ENCODE results near the gene KSR1. TPM values are rescaled to one million over a fixed set of nuclear protein-coding genes. Genes with fewer than 3 reads are reported as not detected.

KSR1 gene
- total RNA-seq, 1 experiment from 2014 or later: 41.7 TPM

DNA sequence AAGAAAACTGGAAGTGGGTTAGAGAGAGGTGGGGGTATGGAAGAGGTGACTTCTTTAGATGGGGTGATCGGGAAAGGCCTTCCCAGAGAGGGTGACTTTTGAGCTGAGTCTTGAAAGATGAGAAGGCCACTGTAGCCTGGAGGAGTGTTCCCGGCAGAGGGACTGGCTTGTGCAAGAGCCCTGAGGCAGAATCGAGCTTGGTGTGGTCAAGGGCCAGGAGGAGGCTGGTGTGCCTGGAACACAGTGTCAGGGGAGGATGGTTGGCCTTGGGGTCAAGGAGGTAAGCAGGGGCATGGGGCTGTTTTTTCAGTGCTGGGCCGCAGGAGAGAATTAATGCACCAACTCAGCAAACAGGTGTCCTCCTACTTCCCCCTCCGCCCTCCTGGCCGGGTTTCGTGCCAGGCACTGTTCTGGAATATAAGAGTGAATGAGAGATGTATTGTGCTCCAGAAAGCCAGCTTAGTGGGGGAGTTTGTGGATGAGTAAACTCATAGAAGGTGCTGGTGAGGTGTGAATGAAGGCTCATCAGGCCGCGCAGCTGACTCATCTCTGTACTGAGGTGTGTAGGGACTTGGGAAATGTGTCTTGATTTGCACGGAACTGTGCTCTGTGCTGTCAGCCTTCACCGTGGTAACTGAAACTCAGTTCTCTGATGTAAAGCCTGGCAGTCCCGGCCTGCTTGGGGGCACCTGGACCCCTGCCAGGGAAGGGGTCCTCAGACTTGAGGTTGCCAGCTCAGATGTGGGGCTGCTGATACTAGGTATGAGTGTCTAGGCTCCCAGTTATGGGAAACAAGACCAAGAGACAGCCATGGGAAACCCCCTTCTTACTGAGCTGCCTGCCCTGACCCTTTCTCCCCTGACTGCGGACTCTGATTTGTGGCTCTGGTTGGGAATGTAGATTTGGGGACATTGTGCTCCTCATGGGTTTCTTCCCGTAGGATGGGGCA lies 15.3 kb downstream of the KSR1 start:
- intact Hi-C loops (cut with micrococcal nuclease; ENCODE audit: unreplicated experiment): no loop called here

DNA sequence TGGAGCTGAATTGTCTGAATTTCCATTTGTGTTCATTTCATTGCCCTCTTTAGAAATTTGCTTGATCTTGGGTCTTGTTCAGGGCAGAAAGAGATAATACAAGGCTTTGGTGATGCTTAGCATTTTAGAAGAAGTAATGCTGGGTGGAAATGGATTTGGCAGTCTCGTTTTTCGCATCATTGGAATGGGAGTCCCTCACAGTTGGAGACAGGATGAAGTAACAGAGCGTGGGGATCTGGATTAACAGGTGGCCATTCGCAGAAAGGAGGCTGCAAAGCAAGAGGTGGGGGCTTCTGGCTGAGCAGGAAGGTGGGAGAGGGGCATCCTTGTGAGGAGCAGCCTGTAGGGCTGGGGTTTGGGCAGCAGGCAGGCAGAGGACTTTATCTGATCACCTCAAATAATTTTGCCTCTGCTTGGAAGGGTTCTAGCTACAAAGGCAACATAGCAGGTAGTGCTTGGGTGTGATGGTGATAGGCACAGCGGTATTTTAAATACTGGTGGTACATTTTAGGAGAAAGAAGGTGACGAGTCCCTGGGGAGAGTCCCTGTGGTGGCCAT lies 17.0 kb downstream of the KSR1 start:
- no TSS peak for BruUV-seq (replicated peaks)
- intact Hi-C loops (cut with micrococcal nuclease; ENCODE audit: unreplicated experiment): no loop called here
- Histone ChIP-seq H3K9me3 (ENCODE audit: low read depth, low read length, poor library complexity, severe bottlenecking) (no peaks in the 10 kb centered on the region), H3K27me3 (replicated peaks; ENCODE audit: insufficient read depth, low read depth, low read length, poor library complexity) (no peaks in the 10 kb centered on the region), H3K4me3 (ENCODE audit: low read depth, low read length, poor library complexity, severe bottlenecking) (no peak overlapping the region), H3K27ac (ENCODE audit: low read depth, low read length, poor library complexity, severe bottlenecking) (no peak overlapping the region), H3K36me3 (ENCODE audit: insufficient read depth, low read length, poor library complexity, severe bottlenecking) (no peaks in the 10 kb centered on the region), H3K4me1 (ENCODE audit: insufficient read depth, low read length, poor library complexity, severe bottlenecking) (peaks cover 17% of the 10 kb centered on the region)
- no peak for DNase-seq (ENCODE audit: low spot score)
- CTCF ChIA-PET: no interaction called here
- TF ChIP-seq, protein P1, sequence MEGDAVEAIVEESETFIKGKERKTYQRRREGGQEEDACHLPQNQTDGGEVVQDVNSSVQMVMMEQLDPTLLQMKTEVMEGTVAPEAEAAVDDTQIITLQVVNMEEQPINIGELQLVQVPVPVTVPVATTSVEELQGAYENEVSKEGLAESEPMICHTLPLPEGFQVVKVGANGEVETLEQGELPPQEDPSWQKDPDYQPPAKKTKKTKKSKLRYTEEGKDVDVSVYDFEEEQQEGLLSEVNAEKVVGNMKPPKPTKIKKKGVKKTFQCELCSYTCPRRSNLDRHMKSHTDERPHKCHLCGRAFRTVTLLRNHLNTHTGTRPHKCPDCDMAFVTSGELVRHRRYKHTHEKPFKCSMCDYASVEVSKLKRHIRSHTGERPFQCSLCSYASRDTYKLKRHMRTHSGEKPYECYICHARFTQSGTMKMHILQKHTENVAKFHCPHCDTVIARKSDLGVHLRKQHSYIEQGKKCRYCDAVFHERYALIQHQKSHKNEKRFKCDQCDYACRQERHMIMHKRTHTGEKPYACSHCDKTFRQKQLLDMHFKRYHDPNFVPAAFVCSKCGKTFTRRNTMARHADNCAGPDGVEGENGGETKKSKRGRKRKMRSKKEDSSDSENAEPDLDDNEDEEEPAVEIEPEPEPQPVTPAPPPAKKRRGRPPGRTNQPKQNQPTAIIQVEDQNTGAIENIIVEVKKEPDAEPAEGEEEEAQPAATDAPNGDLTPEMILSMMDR (conservative IDR thresholded peaks at IDR 0.05; ENCODE audit: low read depth, low read length): no peak
- no peak for TF ChIP-seq EZH2 (IDR thresholded peaks at IDR 0.05; ENCODE audit: borderline replicate concordance, low read depth, low read length, poor library complexity, severe bottlenecking)
- POLR2A ChIA-PET (ENCODE audit: low non-redundant PET): no interaction called here

More for the DNA sequence above, 15.3 kb downstream of the KSR1 start:
- Histone ChIP-seq H3K4me1 (ENCODE audit: insufficient read depth, low read length, poor library complexity, severe bottlenecking) (peaks cover 25% of the 10 kb centered on the region), H3K9me3 (ENCODE audit: low read depth, low read length, poor library complexity, severe bottlenecking) (no peaks in the 10 kb centered on the region), H3K36me3 (ENCODE audit: insufficient read depth, low read length, poor library complexity, severe bottlenecking) (no peaks in the 10 kb centered on the region), H3K27ac (ENCODE audit: low read depth, low read length, poor library complexity, severe bottlenecking) (no peak overlapping the region), H3K27me3 (replicated peaks; ENCODE audit: insufficient read depth, low read depth, low read length, poor library complexity) (no peaks in the 10 kb centered on the region), H3K4me3 (ENCODE audit: low read depth, low read length, poor library complexity, severe bottlenecking) (no peak overlapping the region)
- no peak for DNase-seq (ENCODE audit: low spot score)
- ChIA-PET POLR2A (ENCODE audit: low non-redundant PET) (no interaction called here), CTCF (no interaction called here)
- TF ChIP-seq EZH2 (IDR thresholded peaks at IDR 0.05; ENCODE audit: borderline replicate concordance, low read depth, low read length, poor library complexity, severe bottlenecking): no peak
- TF ChIP-seq, protein P1 (conservative IDR thresholded peaks at IDR 0.05; ENCODE audit: low read depth, low read length): no peak
- no TSS peak for BruUV-seq (replicated peaks)

GRCh38 chr17:27473748-27474609 lies 17.7 kb downstream of the KSR1 start:
- Histone ChIP-seq H3K4me1 (ENCODE audit: insufficient read depth, low read length, poor library complexity, severe bottlenecking) (peaks cover 17% of the 10 kb centered on the region), H3K36me3 (ENCODE audit: insufficient read depth, low read length, poor library complexity, severe bottlenecking) (no peaks in the 10 kb centered on the region), H3K27me3 (replicated peaks; ENCODE audit: insufficient read depth, low read depth, low read length, poor library complexity) (no peaks in the 10 kb centered on the region), H3K27ac (ENCODE audit: low read depth, low read length, poor library complexity, severe bottlenecking) (no peak overlapping the region), H3K9me3 (ENCODE audit: low read depth, low read length, poor library complexity, severe bottlenecking) (no peaks in the 10 kb centered on the region), H3K4me3 (ENCODE audit: low read depth, low read length, poor library complexity, severe bottlenecking) (no peak overlapping the region)
- DNase-seq (ENCODE audit: low spot score): no peak
- BruUV-seq (replicated peaks): no TSS peak
- CTCF ChIA-PET: no interaction called here
- TF ChIP-seq EZH2 (IDR thresholded peaks at IDR 0.05; ENCODE audit: borderline replicate concordance, low read depth, low read length, poor library complexity, severe bottlenecking): no peak
- TF ChIP-seq, protein P1 (conservative IDR thresholded peaks at IDR 0.05; ENCODE audit: low read depth, low read length): no peak
- intact Hi-C loops (cut with micrococcal nuclease; ENCODE audit: unreplicated experiment): no loop called here
- POLR2A ChIA-PET (ENCODE audit: low non-redundant PET): interaction anchor here (0.7 kb wide), 1 partner anchor 1010 kb away, joined by 3 read pairs; no protein-coding TSS in a partner anchor
